Measurements from ENCODE around the gene MEAK7. TPM values are rescaled to one million over a fixed set of nuclear protein-coding genes. Genes with fewer than 3 reads are reported as not detected.

The MEAK7 gene
- total RNA-seq = 10 to 100 TPM; 21.1 to 22.4 TPM

- ChIA-PET POLR2A (interaction anchor here (1.4 to 3.6 kb wide), 4 partner anchors 10 to 45 kb away, joined by 4 to 17 read pairs (median 10); no protein-coding TSS in a partner anchor), CTCF (interaction anchor here (1.5 to 11.0 kb wide), 7 partner anchors 48 to 228 kb away, joined by 5 to 145 read pairs (median 12); no protein-coding TSS in a partner anchor)
- intact Hi-C loops (cut with micrococcal nuclease) = no loop called here
- Mint-ChIP-seq H3K9me3 (no peaks in the 10 kb centered on the region), H3K27ac (peak within 1 kb of the TSS; percentile 88), H3K4me3 (peak within 1 kb of the TSS; percentile 91), H3K36me3 (ENCODE audit: low read depth) (peaks cover 7% of the 10 kb centered on the region), H3K4me1 (ENCODE audit: low read depth) (peaks cover 48% of the 10 kb centered on the region), H3K27me3 (no peaks in the 10 kb centered on the region)
- ATAC-seq (peak; percentile 96), DNase-seq (peak; percentile 99)
- TF ChIP-seq CTCF (IDR thresholded peaks at IDR 0.05) = no peak
Measured at GRCh38 chr16:84504420-84505248, at the start of gene MEAK7. TSS of gene MEAK7 (minus strand) at chr16:84504659. CDS start at chr16:84498086, 6,573 bp downstream.

GRCh38 chr16:84553873-84554399 lies 49.5 kb upstream of the MEAK7 start:
- H3K4me3 Mint-ChIP-seq = peak overlapping the region; percentile 84
- H3K27ac Mint-ChIP-seq = peak overlapping the region; percentile 88
- intact Hi-C loops (cut with micrococcal nuclease) = loop anchor here (5.0 kb wide), 2 partner anchors 48 to 63 kb away; partner anchors contain the start of gene COTL1
- ChIA-PET CTCF (interaction anchor here (0.9 to 3.7 kb wide), 7 partner anchors 10 to 68 kb away, joined by 3 to 26 read pairs (median 8); partner anchors contain the start of gene MEAK7), POLR2A (interaction anchor here (0.6 to 3.4 kb wide), 15 partner anchors 10 to 497 kb away, joined by 3 to 11 read pairs (median 5); no protein-coding TSS in a partner anchor)
- no peaks in the 10 kb centered on the region for H3K9me3 Mint-ChIP-seq
- ATAC-seq (peak; percentile 42), DNase-seq (peak; percentile 82)
- no peaks in the 10 kb centered on the region for H3K27me3 Mint-ChIP-seq
- peaks cover 37% of the 10 kb centered on the region for H3K36me3 Mint-ChIP-seq (ENCODE audit: low read depth)
- peaks cover 43% of the 10 kb centered on the region for H3K4me1 Mint-ChIP-seq (ENCODE audit: low read depth)
- TF ChIP-seq CTCF (IDR thresholded peaks at IDR 0.05) = no peak

- POLR2A ChIA-PET = interaction anchor here (0.7 to 3.4 kb wide), 6 partner anchors 11 to 66 kb away, joined by 3 to 11 read pairs (median 4); partner anchors contain the start of gene COTL1
- peaks cover 47% of the 10 kb centered on the region for H3K4me1 Mint-ChIP-seq (ENCODE audit: low read depth)
- CTCF ChIA-PET = interaction anchor here (0.7 to 4.1 kb wide), 10 partner anchors 15 to 70 kb away, joined by 3 to 26 read pairs (median 6); partner anchors contain the start of gene MEAK7
- ATAC-seq (no peak), DNase-seq (no peak)
- H3K36me3 Mint-ChIP-seq (ENCODE audit: low read depth) = peaks cover 44% of the 10 kb centered on the region
- H3K27me3 Mint-ChIP-seq = no peaks in the 10 kb centered on the region
- H3K4me3 Mint-ChIP-seq = peak overlapping the region; percentile 84
- peak overlapping the region; percentile 78 for H3K27ac Mint-ChIP-seq
- H3K9me3 Mint-ChIP-seq = no peaks in the 10 kb centered on the region
- intact Hi-C loops (cut with micrococcal nuclease) = loop anchor here (5.0 kb wide), 2 partner anchors 50 to 65 kb away; partner anchors contain the start of gene COTL1
- TF ChIP-seq CTCF (IDR thresholded peaks at IDR 0.05) = no peak
Measured at GRCh38 chr16:84552135-84552534, 47.7 kb upstream of the MEAK7 start.

GRCh38 chr16:84550096-84550495 lies 45.6 kb upstream of the MEAK7 start:
- intact Hi-C loops (cut with micrococcal nuclease) = loop anchor here (5.0 kb wide), 2 partner anchors 52 to 67 kb away; partner anchors contain the start of gene COTL1
- Mint-ChIP-seq H3K4me3 (peak overlapping the region; percentile 84), H3K27ac (peak overlapping the region; percentile 98), H3K27me3 (no peaks in the 10 kb centered on the region), H3K4me1 (ENCODE audit: low read depth) (peaks cover 53% of the 10 kb centered on the region), H3K9me3 (no peaks in the 10 kb centered on the region), H3K36me3 (ENCODE audit: low read depth) (peaks cover 55% of the 10 kb centered on the region)
- POLR2A ChIA-PET = interaction anchor here (1.5 to 3.8 kb wide), 9 partner anchors 8 to 66 kb away, joined by 3 to 40 read pairs (median 8); no protein-coding TSS in a partner anchor
- DNase-seq (no peak), ATAC-seq (no peak)
- CTCF ChIA-PET = interaction anchor here (4.1 kb wide), 1 partner anchor 40 kb away, joined by 23 read pairs; no protein-coding TSS in a partner anchor
- no peak for TF ChIP-seq CTCF (IDR thresholded peaks at IDR 0.05)
